Stomach (tissue), 4 donors: Measurements from ENCODE around the gene TGFB1I1.

Experiments used
- POLR2AphosphoS5 ChIP-seq, 3 donors: sonication (generic); formaldehyde crosslinking; IDR thresholded peaks; one replicate each; pipeline ENCODE4 v1.6.1; 2016; ENCODE audit warnings: antibody characterized with exemption in 3 of 3
- TF ChIP-seq, protein P1 (sequence below), 7 experiments: fragments of 450-650 bp in 4 of 7; fragments of 200-600 bp in 3 of 7; sonication (generic) in 3 of 7; IDR thresholded peaks; one replicate each; pipeline ENCODE4 v1.5.1; 2016 to 2019; ENCODE audit warnings: antibody characterized with exemption in 7 of 7, control low read depth in 2 of 7, mild to moderate bottlenecking in 1 of 7

DNA sequence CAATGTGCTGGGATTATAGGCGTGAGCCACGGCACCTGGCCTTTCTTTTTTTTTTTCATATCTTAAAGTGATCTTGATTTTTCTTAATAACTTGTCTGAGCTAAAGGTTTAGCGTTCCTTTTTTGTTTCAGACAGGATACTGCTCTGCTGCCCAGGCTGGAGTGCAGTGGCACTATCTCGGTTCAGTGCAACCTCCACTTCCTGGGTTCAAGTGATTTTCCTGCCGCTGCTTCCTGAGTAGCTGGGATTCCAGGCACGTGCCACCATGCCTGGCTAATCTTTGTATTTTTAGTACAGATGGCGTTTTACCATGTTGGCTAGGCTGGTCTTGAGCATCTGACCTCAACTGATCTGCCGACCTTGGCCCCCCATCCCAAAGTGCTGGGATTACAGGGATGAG lies 32.2 kb downstream of the TGFB1I1 start:
- TF ChIP-seq, protein P1, sequence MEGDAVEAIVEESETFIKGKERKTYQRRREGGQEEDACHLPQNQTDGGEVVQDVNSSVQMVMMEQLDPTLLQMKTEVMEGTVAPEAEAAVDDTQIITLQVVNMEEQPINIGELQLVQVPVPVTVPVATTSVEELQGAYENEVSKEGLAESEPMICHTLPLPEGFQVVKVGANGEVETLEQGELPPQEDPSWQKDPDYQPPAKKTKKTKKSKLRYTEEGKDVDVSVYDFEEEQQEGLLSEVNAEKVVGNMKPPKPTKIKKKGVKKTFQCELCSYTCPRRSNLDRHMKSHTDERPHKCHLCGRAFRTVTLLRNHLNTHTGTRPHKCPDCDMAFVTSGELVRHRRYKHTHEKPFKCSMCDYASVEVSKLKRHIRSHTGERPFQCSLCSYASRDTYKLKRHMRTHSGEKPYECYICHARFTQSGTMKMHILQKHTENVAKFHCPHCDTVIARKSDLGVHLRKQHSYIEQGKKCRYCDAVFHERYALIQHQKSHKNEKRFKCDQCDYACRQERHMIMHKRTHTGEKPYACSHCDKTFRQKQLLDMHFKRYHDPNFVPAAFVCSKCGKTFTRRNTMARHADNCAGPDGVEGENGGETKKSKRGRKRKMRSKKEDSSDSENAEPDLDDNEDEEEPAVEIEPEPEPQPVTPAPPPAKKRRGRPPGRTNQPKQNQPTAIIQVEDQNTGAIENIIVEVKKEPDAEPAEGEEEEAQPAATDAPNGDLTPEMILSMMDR (IDR thresholded peaks at IDR 0.05) = no peak
- no peak for TF ChIP-seq POLR2AphosphoS5 (IDR thresholded peaks at IDR 0.05)
